H1 (cell line): ENCODE measurements around the gene CFB. TPM values are rescaled to one million over a fixed set of nuclear protein-coding genes. Genes with fewer than 3 reads are reported as not detected.

Experiments
- CHD2 ChIP-seq: IDR thresholded peaks from 2 replicates; pipeline ENCODE4 v1.6.1; 2012; ENCODE audit warnings: low read length, improper control_type of control experiment
- CREB1 ChIP-seq: IDR thresholded peaks from 2 replicates; pipeline ENCODE4 v1.6.1; 2012; ENCODE audit warnings: inconsistent platforms
- FOSL1 ChIP-seq: IDR thresholded peaks from 2 replicates; pipeline ENCODE4 v1.6.1; 2011; ENCODE audit warnings: mild to moderate bottlenecking, low read depth, low read length, moderate library complexity; ENCODE audit not compliant: insufficient read depth
- KDM4A ChIP-seq: IDR thresholded peaks from one replicate; pipeline ENCODE4 v1.7.1; 2012; ENCODE audit warnings: low read depth, mild to moderate bottlenecking, moderate library complexity, low read length, inconsistent platforms; ENCODE audit not compliant: severe bottlenecking
- NRF1 ChIP-seq: IDR thresholded peaks from 2 replicates; pipeline ENCODE4 v1.6.1; 2011; ENCODE audit warnings: mild to moderate bottlenecking, low read depth, low read length, improper control_type of control experiment
- PHF8 ChIP-seq: fragments of 200-600 bp; sonication (generic); conservative IDR thresholded peaks from 2 replicates; pipeline ENCODE4 v1.7.1; 2012; ENCODE audit warnings: low read depth, mild to moderate bottlenecking, inconsistent platforms, low read length, moderate library complexity
- RFX5 ChIP-seq: IDR thresholded peaks from 2 replicates; pipeline ENCODE4 v1.6.1; 2011; ENCODE audit warnings: low read depth, low read length, improper control_type of control experiment, borderline replicate concordance
- SIN3A ChIP-seq, 2 experiments: IDR thresholded peaks in 1 of 2; conservative IDR thresholded peaks in 1 of 2; 2 replicates each; pipeline ENCODE4 v1.6.1; 2011 to 2012; ENCODE audit warnings: low read length in 2 of 2, improper control_type of control experiment in 1 of 2, low read depth in 1 of 2, mild to moderate bottlenecking in 1 of 2
- SP1 ChIP-seq: IDR thresholded peaks from 2 replicates; pipeline ENCODE4 v1.6.1; 2011; ENCODE audit warnings: low read depth, low read length
- SP2 ChIP-seq: IDR thresholded peaks from 2 replicates; pipeline ENCODE4 v1.6.1; 2012; ENCODE audit warnings: mild to moderate bottlenecking, low read length, inconsistent platforms
- SUZ12 ChIP-seq: fragments of 200-600 bp; sonication (generic); IDR thresholded peaks from 2 replicates; pipeline ENCODE4 v1.6.1; 2012; ENCODE audit warnings: mild to moderate bottlenecking, inconsistent platforms, low read length, moderate library complexity, mixed read lengths
- TAF1 ChIP-seq: IDR thresholded peaks from 2 replicates; pipeline ENCODE4 v1.6.1; 2011; ENCODE audit warnings: mild to moderate bottlenecking, low read depth, low read length
- TBP ChIP-seq: IDR thresholded peaks from 2 replicates; pipeline ENCODE4 v1.6.1; 2011; ENCODE audit warnings: low read depth, low read length, improper control_type of control experiment
- polyA plus RNA-seq, 7 experiments: library from polyadenylated mRNA; depleted of rRNA in 3 of 7; stranded (reverse) in 5 of 7; unstranded in 2 of 7; fragments of >200 nt in 5 of 7; fragments of 200-250 nt in 2 of 7; gene quantifications; 1 replicate in 5 of 7; 2 replicates in 1 of 7; 4 replicates in 1 of 7; pipeline versions ENCODE4 v1.2.1 to v1.2.3, GENCODE V29; 2011 to 2013; ENCODE audit warnings: missing spikeins in 2 of 7, mixed read lengths in 2 of 7
- total RNA-seq: library from RNA; stranded (reverse); fragmentation: NEBNext Ultra II Directional; extraction: Animal tissue kit (Norgen Biotek cat#: 25700); gene quantifications from 2 replicates; pipeline ENCODE4 v1.2.1, GENCODE V29; 2021
- TF ChIP-seq, protein P1 (sequence below): IDR thresholded peaks from 2 replicates; pipeline ENCODE4 v1.6.1; 2012; ENCODE audit warnings: inconsistent platforms
- TF ChIP-seq, protein P2 (sequence below): IDR thresholded peaks from 2 replicates; pipeline ENCODE4 v1.6.1; 2012; ENCODE audit warnings: inconsistent platforms
- TF ChIP-seq, protein P3 (sequence below): IDR thresholded peaks from 2 replicates; pipeline ENCODE4 v1.6.1; 2011; ENCODE audit warnings: low read depth, mild to moderate bottlenecking, low read length; ENCODE audit not compliant: insufficient read depth

CFB gene
- total and polyA plus RNA-seq, 2 of the 8 experiments (the other 6 are each of a cell fraction or from before 2014, with no cell fraction given): 0.09 TPM; not detected in 1

DNA sequence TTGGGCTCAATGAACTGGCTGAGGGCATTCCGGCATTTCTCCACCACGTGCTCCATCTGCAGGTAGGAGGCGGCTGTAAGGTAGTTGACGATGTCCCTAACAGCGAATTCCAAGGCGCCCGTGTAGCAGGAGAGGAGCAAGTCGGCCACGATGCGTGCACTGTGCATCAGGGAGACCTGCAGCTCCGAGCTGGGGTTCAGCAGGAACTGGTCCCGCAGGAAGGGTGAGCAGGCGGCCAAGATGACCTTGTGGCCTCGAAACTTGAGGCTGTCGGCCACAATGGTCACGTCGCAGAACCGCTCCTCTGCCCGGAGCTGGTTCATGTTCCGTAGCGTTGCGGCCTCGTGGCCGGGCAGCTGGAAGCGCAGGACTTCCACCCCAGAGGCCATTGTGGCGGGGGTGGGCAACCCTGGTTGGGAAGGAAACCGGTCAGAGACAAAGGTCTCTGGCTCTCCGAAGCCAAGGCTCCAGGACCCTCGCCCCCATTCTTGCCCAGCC lies 44.9 kb upstream of the CFB start (continued):
- TF ChIP-seq FOSL1 (no peak), SUZ12 (no peak), PHF8 (no peak), SP2 (no peak), TAF1 (no peak), CHD2 (no peak), TBP (no peak), RFX5 (no peak), NRF1 (no peak), CREB1 (no peak), SP1 (no peak), SIN3A (conservative IDR thresholded peaks at IDR 0.05 in 1 of 2, IDR thresholded peaks at IDR 0.05 in 1 of 2; ENCODE audit: low read depth in 1 of 2, low read length in 2 of 2) (no peak), KDM4A (peak; percentile 30)
- TF ChIP-seq, protein P1, sequence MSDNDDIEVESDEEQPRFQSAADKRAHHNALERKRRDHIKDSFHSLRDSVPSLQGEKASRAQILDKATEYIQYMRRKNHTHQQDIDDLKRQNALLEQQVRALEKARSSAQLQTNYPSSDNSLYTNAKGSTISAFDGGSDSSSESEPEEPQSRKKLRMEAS: peak; percentile 78
- TF ChIP-seq, protein P2, sequence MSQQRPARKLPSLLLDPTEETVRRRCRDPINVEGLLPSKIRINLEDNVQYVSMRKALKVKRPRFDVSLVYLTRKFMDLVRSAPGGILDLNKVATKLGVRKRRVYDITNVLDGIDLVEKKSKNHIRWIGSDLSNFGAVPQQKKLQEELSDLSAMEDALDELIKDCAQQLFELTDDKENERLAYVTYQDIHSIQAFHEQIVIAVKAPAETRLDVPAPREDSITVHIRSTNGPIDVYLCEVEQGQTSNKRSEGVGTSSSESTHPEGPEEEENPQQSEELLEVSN: peak; percentile 84
- TF ChIP-seq, protein P3, sequence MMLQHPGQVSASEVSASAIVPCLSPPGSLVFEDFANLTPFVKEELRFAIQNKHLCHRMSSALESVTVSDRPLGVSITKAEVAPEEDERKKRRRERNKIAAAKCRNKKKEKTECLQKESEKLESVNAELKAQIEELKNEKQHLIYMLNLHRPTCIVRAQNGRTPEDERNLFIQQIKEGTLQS: no peak
